ENCODE measurements around the gene KCNIP2.
"Not testable (repeated sequence)": the region's sequence is repeated elsewhere in the genome, so short reads cannot be mapped to it uniquely, and the experiment has no call there.

The KCNIP2 gene

GRCh38 chr10:101828766-101829551 is 14.6 kb downstream of the KCNIP2 start:
- DNase-seq (ENCODE audit: low read depth) = no peak

GRCh38 chr10:101827919-101828600 is 15.5 kb downstream of the KCNIP2 start:
- DNase-seq (ENCODE audit: low read depth) = no peak

- DNase-seq (ENCODE audit: low read depth) = no peak
These were observed 16.7 kb downstream of the KCNIP2 start for GRCh38 chr10:101826852-101827434.

- DNase-seq (ENCODE audit: low read depth) = no peak
These were observed 18.9 kb downstream of the KCNIP2 start for GRCh38 chr10:101824736-101825135.

GRCh38 chr10:101818872-101819633 is 24.5 kb downstream of the KCNIP2 start:
- DNase-seq (ENCODE audit: low read depth) = no peak

- DNase-seq (ENCODE audit: low read depth) = peak; percentile 96
These were observed 25.3 kb downstream of the KCNIP2 start, which contains the start of gene OGA for GRCh38 chr10:101818119-101818871. TSS of gene OGA (minus strand) at chr10:101818444. CDS start at chr10:101818022, 422 bp downstream.

GRCh38 chr10:101817337-101818118 is 26.1 kb downstream of the KCNIP2 start:
- no peak for DNase-seq (ENCODE audit: low read depth)

GRCh38 chr10:101816913-101817336 is 26.7 kb downstream of the KCNIP2 start:
- DNase-seq (ENCODE audit: low read depth) = no peak

- no peak for DNase-seq (ENCODE audit: low read depth)
These were observed 27.2 kb downstream of the KCNIP2 start for GRCh38 chr10:101816376-101816775.

- DNase-seq (ENCODE audit: low read depth) = no peak
These were observed 29.0 kb downstream of the KCNIP2 start for GRCh38 chr10:101814466-101815071.

GRCh38 chr10:101812606-101813005 is 31.0 kb downstream of the KCNIP2 start:
- DNase-seq (ENCODE audit: low read depth) = no peak

- DNase-seq (ENCODE audit: low read depth) = no peak
These were observed 36.4 kb downstream of the KCNIP2 start for GRCh38 chr10:101807158-101807557.

- no peak for DNase-seq (ENCODE audit: low read depth)
These were observed 40.1 kb downstream of the KCNIP2 start for GRCh38 chr10:101803511-101803910.

GRCh38 chr10:101797403-101798059 is 46.1 kb downstream of the KCNIP2 start:
- DNase-seq (ENCODE audit: low read depth) = no peak

- no peak for DNase-seq (ENCODE audit: low read depth)
These were observed 50.1 kb downstream of the KCNIP2 start for GRCh38 chr10:101793526-101793925.

- DNase-seq (ENCODE audit: low read depth) = no peak
These were observed 53.9 kb downstream of the KCNIP2 start for GRCh38 chr10:101789686-101790085.

GRCh38 chr10:101789231-101789630 is 54.4 kb downstream of the KCNIP2 start:
- DNase-seq (ENCODE audit: low read depth) = not testable (repeated sequence)

GRCh38 chr10:101785801-101786200 is 57.8 kb downstream of the KCNIP2 start:
- no peak for DNase-seq (ENCODE audit: low read depth)

GRCh38 chr10:101784558-101784957 is 59.0 kb downstream of the KCNIP2 start:
- DNase-seq (ENCODE audit: low read depth) = no peak

- DNase-seq (ENCODE audit: low read depth) = no peak
These were observed 59.9 kb downstream of the KCNIP2 start for GRCh38 chr10:101783736-101784118.
